Amniotic stem cell (primary cell): ENCODE data around the gene NCKAP5.
A peak's percentile ranks its signal among the peaks of the same experiment; 100 is the strongest.

ENCODE experiments used
- DNase-seq: peaks from one replicate; lab custom pipeline; 2025; lab: John Stamatoyannopoulos, UW

Gene NCKAP5

GRCh38 chr2:132664096-132664495, 904.2 kb downstream of the NCKAP5 start:
- no peak for DNase-seq

- DNase-seq, result no peak
These were observed 905.5 kb downstream of the NCKAP5 start for GRCh38 chr2:132662732-132663131.

GRCh38 chr2:132659331-132659730, 908.9 kb downstream of the NCKAP5 start:
- DNase-seq, result no peak

- DNase-seq, result no peak
These were observed 911.8 kb downstream of the NCKAP5 start for GRCh38 chr2:132656266-132656975.

- DNase-seq, result no peak
These were observed 913.3 kb downstream of the NCKAP5 start for GRCh38 chr2:132654968-132655367.

- no peak for DNase-seq
These were observed 913.9 kb downstream of the NCKAP5 start for GRCh38 chr2:132654335-132654734.

GRCh38 chr2:132652474-132652873, 915.8 kb downstream of the NCKAP5 start:
- DNase-seq, result no peak

- DNase-seq, result no peak
These were observed 916.9 kb downstream of the NCKAP5 start for GRCh38 chr2:132651115-132652045.

GRCh38 chr2:132646540-132647108, 921.6 kb downstream of the NCKAP5 start:
- DNase-seq, result no peak

- DNase-seq, result no peak
These were observed 922.3 kb downstream of the NCKAP5 start for GRCh38 chr2:132645722-132646539.

GRCh38 chr2:132645176-132645575, 923.1 kb downstream of the NCKAP5 start:
- no peak for DNase-seq

- DNase-seq, result no peak
These were observed 925.8 kb downstream of the NCKAP5 start for GRCh38 chr2:132642415-132642814.

GRCh38 chr2:132641819-132642218, 926.4 kb downstream of the NCKAP5 start:
- no peak for DNase-seq

- no peak for DNase-seq
These were observed 928.1 kb downstream of the NCKAP5 start for GRCh38 chr2:132640116-132640515.

GRCh38 chr2:132638313-132639040, 929.8 kb downstream of the NCKAP5 start:
- no peak for DNase-seq

GRCh38 chr2:132636346-132636745, 931.9 kb downstream of the NCKAP5 start:
- DNase-seq, result no peak

- no peak for DNase-seq
These were observed 934.6 kb downstream of the NCKAP5 start for GRCh38 chr2:132633635-132634034.

- no peak for DNase-seq
These were observed 936.1 kb downstream of the NCKAP5 start for GRCh38 chr2:132632000-132632649.

GRCh38 chr2:132627536-132627935, 940.7 kb downstream of the NCKAP5 start:
- no peak for DNase-seq

- DNase-seq, result peak; percentile 60
These were observed 945.0 kb downstream of the NCKAP5 start for GRCh38 chr2:132623096-132623839.
